ENCODE results near the gene TMED10. TPM values are rescaled to one million over a fixed set of nuclear protein-coding genes. Genes with fewer than 3 reads are reported as not detected.
"Not testable (repeated sequence)": the region's sequence is repeated elsewhere in the genome, so short reads cannot be mapped to it uniquely, and the experiment has no call there.

Gene TMED10
- total and polyA plus RNA-seq, 4 donors, result 79.5 to 398 (median 274) TPM

DNA sequence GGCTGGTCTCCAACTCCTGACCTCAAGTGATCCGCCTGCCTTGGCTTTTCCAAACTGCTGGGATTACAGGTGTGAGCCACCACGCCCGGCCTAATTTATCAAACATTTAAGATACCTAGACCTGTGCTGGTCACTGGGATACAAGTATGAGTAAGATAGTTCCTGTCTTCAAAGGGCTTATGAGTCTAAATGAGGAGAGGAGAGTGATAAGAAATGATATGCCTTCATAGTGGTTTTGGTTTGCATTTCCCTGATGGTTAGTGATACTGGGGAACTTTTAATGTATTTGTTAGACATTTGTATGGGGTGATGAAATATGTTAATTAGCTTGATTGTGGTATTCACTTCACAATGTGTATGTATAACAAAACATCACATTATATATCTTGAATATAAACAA, 21.2 kb downstream of the TMED10 start:
- Histone ChIP-seq H3K36me3 (ENCODE audit: control insufficient read depth in 4 of 4, insufficient read depth in 4 of 4, low read length in 4 of 4) (peaks cover 0 to 10% (median 6%) of the 10 kb centered on the region in 4 donors), H3K27me3 (ENCODE audit: control insufficient read depth in 3 of 3, insufficient read depth in 3 of 3, low read length in 2 of 3) (no peaks in the 10 kb centered on the region), H3K9ac (ENCODE audit: insufficient read depth in 1 of 2, low read length in 2 of 2) (no peak overlapping the region), H3K4me1 (ENCODE audit: control insufficient read depth in 5 of 5, insufficient read depth in 5 of 5, low read length in 5 of 5) (peaks cover 0 to 7% (median 0%) of the 10 kb centered on the region in 5 donors), H3K27ac (ENCODE audit: low read depth in 1 of 2, low read length in 1 of 2) (no peak overlapping the region), H3K9me3 (ENCODE audit: control insufficient read depth in 4 of 4, insufficient read depth in 3 of 4, low read length in 3 of 4) (no peaks in the 10 kb centered on the region), H3K4me3 (no peak overlapping the region)
- 94 to 95% methylated on average over 3 of the region's 3 CpGs for WGBS, 2 donors
- ATAC-seq (ENCODE audit: insufficient read depth, low FRiP score), result no peak
- no peak for TF ChIP-seq CTCF (IDR thresholded peaks at IDR 0.05; ENCODE audit: control extremely low read depth, extremely low read depth)
- DNase-seq, result no peak

- Histone ChIP-seq H3K27me3 (ENCODE audit: control insufficient read depth in 3 of 3, insufficient read depth in 3 of 3, low read length in 2 of 3) (no peaks in the 10 kb centered on the region), H3K9me3 (ENCODE audit: control insufficient read depth in 4 of 4, insufficient read depth in 3 of 4, low read length in 3 of 4) (no peaks in the 10 kb centered on the region), H3K27ac (ENCODE audit: low read depth in 1 of 2, low read length in 1 of 2) (no peak overlapping the region), H3K4me1 (ENCODE audit: control insufficient read depth in 5 of 5, insufficient read depth in 5 of 5, low read length in 5 of 5) (peaks cover 0 to 7% (median 3%) of the 10 kb centered on the region in 5 donors), H3K36me3 (ENCODE audit: control insufficient read depth in 4 of 4, insufficient read depth in 4 of 4, low read length in 4 of 4) (peaks cover 0 to 15% (median 10%) of the 10 kb centered on the region in 4 donors), H3K9ac (ENCODE audit: insufficient read depth in 1 of 2, low read length in 2 of 2) (no peak overlapping the region), H3K4me3 (no peak overlapping the region)
- TF ChIP-seq CTCF (IDR thresholded peaks at IDR 0.05; ENCODE audit: control extremely low read depth, extremely low read depth), result no peak
- 44 to 67% methylated on average over 1 of the region's 1 CpG for WGBS, 2 donors
- no peak for ATAC-seq (ENCODE audit: insufficient read depth, low FRiP score)
- DNase-seq, result no peak
These were observed 23.1 kb downstream of the TMED10 start for GRCh38 chr14:75153295-75153694.

- peaks cover 0 to 8% (median 3%) of the 10 kb centered on the region in 5 donors for H3K4me1 ChIP-seq (ENCODE audit: control insufficient read depth in 5 of 5, insufficient read depth in 5 of 5, low read length in 5 of 5)
- TF ChIP-seq CTCF (IDR thresholded peaks at IDR 0.05; ENCODE audit: control extremely low read depth, extremely low read depth), result no peak
- no peak overlapping the region for H3K4me3 ChIP-seq
- H3K9ac ChIP-seq (ENCODE audit: insufficient read depth in 1 of 2, low read length in 2 of 2), result no peak overlapping the region
- 75 to 96% methylated on average over 1 of the region's 1 CpG for WGBS, 2 donors
- no peaks in the 10 kb centered on the region for H3K27me3 ChIP-seq (ENCODE audit: control insufficient read depth in 3 of 3, insufficient read depth in 3 of 3, low read length in 2 of 3)
- peaks cover 0 to 15% (median 8%) of the 10 kb centered on the region in 4 donors for H3K36me3 ChIP-seq (ENCODE audit: control insufficient read depth in 4 of 4, insufficient read depth in 4 of 4, low read length in 4 of 4)
- H3K9me3 ChIP-seq (ENCODE audit: control insufficient read depth in 4 of 4, insufficient read depth in 3 of 4, low read length in 3 of 4), result no peaks in the 10 kb centered on the region
- ATAC-seq (ENCODE audit: insufficient read depth, low FRiP score) (no peak), DNase-seq (no peak)
- H3K27ac ChIP-seq (ENCODE audit: low read depth in 1 of 2, low read length in 1 of 2), result no peak overlapping the region
These were observed 24.6 kb downstream of the TMED10 start for GRCh38 chr14:75151851-75152250.

- ATAC-seq (ENCODE audit: insufficient read depth, low FRiP score); H3K9ac ChIP-seq (ENCODE audit: insufficient read depth in 1 of 2, low read length in 2 of 2); H3K4me3 ChIP-seq; DNase-seq; H3K9me3 ChIP-seq (ENCODE audit: control insufficient read depth in 4 of 4, insufficient read depth in 3 of 4, low read length in 3 of 4); H3K4me1 ChIP-seq (ENCODE audit: control insufficient read depth in 5 of 5, insufficient read depth in 5 of 5, low read length in 5 of 5); H3K27ac ChIP-seq (ENCODE audit: low read depth in 1 of 2, low read length in 1 of 2); H3K27me3 ChIP-seq (ENCODE audit: control insufficient read depth in 3 of 3, insufficient read depth in 3 of 3, low read length in 2 of 3): not testable (repeated sequence)
- H3K36me3 ChIP-seq (ENCODE audit: control insufficient read depth in 4 of 4, insufficient read depth in 4 of 4, low read length in 4 of 4), result peaks cover 0 to 19% (median 9%) of the 10 kb centered on the region in 4 donors
- WGBS, 2 donors, result 83 to 84% methylated on average over 6 of the region's 6 CpGs
These were observed 25.8 kb downstream of the TMED10 start for GRCh38 chr14:75150637-75151036.
